ENCODE measurements around the gene SYCE3.
A peak's percentile ranks its signal among the peaks of the same experiment; 100 is the strongest.

The SYCE3 gene

GRCh38 chr22:50573491-50574382, 11.0 kb upstream of the SYCE3 start:
- H3K36me3 ChIP-seq (ENCODE audit: control insufficient read depth, insufficient read depth, low read length): peaks cover 88% of the 10 kb centered on the region
- no peak overlapping the region for H3K4me3 ChIP-seq (ENCODE audit: low read depth, low read length)
- H3K9me3 ChIP-seq (ENCODE audit: control insufficient read depth, insufficient read depth, low read length): no peaks in the 10 kb centered on the region
- no peak overlapping the region for H3K9ac ChIP-seq (ENCODE audit: low read depth, low read length)
- no peaks in the 10 kb centered on the region for H3K4me1 ChIP-seq (ENCODE audit: control insufficient read depth, insufficient read depth, low read length)
- no peaks in the 10 kb centered on the region for H3K27me3 ChIP-seq (ENCODE audit: control insufficient read depth, insufficient read depth, low read length)
- H3K27ac ChIP-seq (ENCODE audit: low read depth, low read length): no peak overlapping the region

DNA sequence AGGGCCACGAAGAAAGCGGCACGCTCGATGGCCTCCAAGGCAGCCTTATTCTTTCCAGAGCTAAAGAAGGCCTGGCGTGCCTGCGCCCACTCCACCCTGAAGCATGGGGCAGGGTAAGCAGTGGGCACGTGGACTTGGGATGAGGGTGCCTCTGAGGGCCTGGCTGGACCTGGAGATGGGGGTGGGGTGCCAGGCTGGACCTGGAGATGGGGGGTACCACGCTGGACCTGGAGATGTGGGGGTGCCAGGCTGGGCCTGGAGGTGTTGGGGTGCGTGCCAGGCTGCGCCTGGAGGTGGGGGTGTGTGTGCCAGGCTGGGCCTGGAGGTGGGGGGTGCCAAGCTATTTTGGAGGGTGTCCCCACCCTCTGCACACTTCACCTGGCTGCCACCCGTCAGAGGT, 10.2 kb upstream of the SYCE3 start:
- H3K4me1 ChIP-seq (ENCODE audit: control insufficient read depth, insufficient read depth, low read length): no peaks in the 10 kb centered on the region
- H3K9ac ChIP-seq (ENCODE audit: low read depth, low read length): no peak overlapping the region
- H3K27ac ChIP-seq (ENCODE audit: low read depth, low read length): no peak overlapping the region
- H3K9me3 ChIP-seq (ENCODE audit: control insufficient read depth, insufficient read depth, low read length): no peaks in the 10 kb centered on the region
- H3K4me3 ChIP-seq (ENCODE audit: low read depth, low read length): no peak overlapping the region
- H3K27me3 ChIP-seq (ENCODE audit: control insufficient read depth, insufficient read depth, low read length): no peaks in the 10 kb centered on the region
- H3K36me3 ChIP-seq (ENCODE audit: control insufficient read depth, insufficient read depth, low read length): peaks cover 90% of the 10 kb centered on the region

- H3K27ac ChIP-seq (ENCODE audit: low read depth, low read length): no peak overlapping the region
- H3K9ac ChIP-seq (ENCODE audit: low read depth, low read length): no peak overlapping the region
- no peaks in the 10 kb centered on the region for H3K9me3 ChIP-seq (ENCODE audit: control insufficient read depth, insufficient read depth, low read length)
- no peaks in the 10 kb centered on the region for H3K4me1 ChIP-seq (ENCODE audit: control insufficient read depth, insufficient read depth, low read length)
- H3K36me3 ChIP-seq (ENCODE audit: control insufficient read depth, insufficient read depth, low read length): peaks cover 84% of the 10 kb centered on the region
- no peaks in the 10 kb centered on the region for H3K27me3 ChIP-seq (ENCODE audit: control insufficient read depth, insufficient read depth, low read length)
- H3K4me3 ChIP-seq (ENCODE audit: low read depth, low read length): no peak overlapping the region
Observed at GRCh38 chr22:50571264-50572175, 8.8 kb upstream of the SYCE3 start.

GRCh38 chr22:50570861-50571260, 8.1 kb upstream of the SYCE3 start:
- H3K36me3 ChIP-seq (ENCODE audit: control insufficient read depth, insufficient read depth, low read length): peaks cover 78% of the 10 kb centered on the region
- no peaks in the 10 kb centered on the region for H3K9me3 ChIP-seq (ENCODE audit: control insufficient read depth, insufficient read depth, low read length)
- H3K4me3 ChIP-seq (ENCODE audit: low read depth, low read length): no peak overlapping the region
- no peak overlapping the region for H3K27ac ChIP-seq (ENCODE audit: low read depth, low read length)
- H3K27me3 ChIP-seq (ENCODE audit: control insufficient read depth, insufficient read depth, low read length): no peaks in the 10 kb centered on the region
- H3K9ac ChIP-seq (ENCODE audit: low read depth, low read length): no peak overlapping the region
- no peaks in the 10 kb centered on the region for H3K4me1 ChIP-seq (ENCODE audit: control insufficient read depth, insufficient read depth, low read length)

DNA sequence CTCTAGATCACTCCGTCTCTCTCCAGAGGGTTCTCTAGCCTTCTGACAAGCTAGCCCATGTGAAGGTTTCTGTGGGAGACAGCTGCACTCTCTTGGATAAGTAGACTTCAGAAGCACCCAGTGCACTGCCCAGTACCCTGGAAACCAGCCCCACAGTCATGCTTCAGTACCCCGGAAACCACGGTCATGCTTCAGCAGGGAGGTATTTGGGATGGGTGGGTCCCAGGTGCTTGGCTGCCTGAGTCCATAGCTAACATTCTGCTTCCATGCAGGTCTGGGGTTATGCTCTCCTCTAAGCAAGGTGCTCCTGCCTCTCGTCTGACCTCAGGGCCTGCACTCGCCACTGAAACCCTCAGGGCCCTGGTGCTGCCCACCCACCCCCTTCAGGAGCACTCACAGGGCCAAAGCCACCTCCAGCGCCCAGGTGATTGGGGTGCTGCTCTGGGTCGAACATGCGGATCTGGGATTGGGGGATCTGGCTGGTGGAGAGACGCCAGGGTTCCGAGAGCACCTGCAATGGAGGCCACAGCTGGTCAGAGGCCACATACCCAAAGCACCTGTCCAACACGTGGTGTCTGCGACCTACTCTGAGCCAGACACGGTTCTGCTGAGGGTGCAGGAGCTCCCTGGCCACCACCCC, 7.3 kb upstream of the SYCE3 start:
- no peak overlapping the region for H3K4me3 ChIP-seq (ENCODE audit: low read depth, low read length)
- no peaks in the 10 kb centered on the region for H3K4me1 ChIP-seq (ENCODE audit: control insufficient read depth, insufficient read depth, low read length)
- H3K27me3 ChIP-seq (ENCODE audit: control insufficient read depth, insufficient read depth, low read length): no peaks in the 10 kb centered on the region
- no peaks in the 10 kb centered on the region for H3K9me3 ChIP-seq (ENCODE audit: control insufficient read depth, insufficient read depth, low read length)
- H3K9ac ChIP-seq (ENCODE audit: low read depth, low read length): no peak overlapping the region
- no peak overlapping the region for H3K27ac ChIP-seq (ENCODE audit: low read depth, low read length)
- peaks cover 70% of the 10 kb centered on the region for H3K36me3 ChIP-seq (ENCODE audit: control insufficient read depth, insufficient read depth, low read length)

DNA sequence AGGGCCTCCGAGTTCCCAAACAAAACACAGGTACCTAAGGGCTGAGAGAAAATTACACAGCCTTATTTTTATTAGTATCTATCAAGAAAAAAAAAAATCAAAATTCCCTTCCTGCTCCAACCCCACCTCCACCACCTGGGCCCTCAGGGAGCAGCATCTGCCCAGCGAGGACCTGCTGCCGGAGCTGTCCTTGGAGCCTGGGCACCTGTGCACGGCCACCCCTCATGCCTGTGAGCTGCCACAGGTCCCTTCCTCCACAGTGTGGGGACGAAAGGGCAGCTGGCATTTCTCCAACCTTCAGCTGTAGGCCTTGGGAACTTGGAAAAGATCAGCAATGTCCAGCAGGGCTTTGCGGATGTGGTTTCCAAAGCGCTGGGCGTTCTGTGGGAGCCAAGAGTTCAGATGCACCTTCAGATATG, 6.3 kb upstream of the SYCE3 start:
- Histone ChIP-seq H3K27me3 (ENCODE audit: control insufficient read depth, insufficient read depth, low read length) (no peaks in the 10 kb centered on the region), H3K27ac (ENCODE audit: low read depth, low read length) (no peak overlapping the region), H3K9ac (ENCODE audit: low read depth, low read length) (no peak overlapping the region), H3K4me1 (ENCODE audit: control insufficient read depth, insufficient read depth, low read length) (no peaks in the 10 kb centered on the region), H3K36me3 (ENCODE audit: control insufficient read depth, insufficient read depth, low read length) (peaks cover 63% of the 10 kb centered on the region), H3K4me3 (ENCODE audit: low read depth, low read length) (no peak overlapping the region), H3K9me3 (ENCODE audit: control insufficient read depth, insufficient read depth, low read length) (no peaks in the 10 kb centered on the region)

DNA sequence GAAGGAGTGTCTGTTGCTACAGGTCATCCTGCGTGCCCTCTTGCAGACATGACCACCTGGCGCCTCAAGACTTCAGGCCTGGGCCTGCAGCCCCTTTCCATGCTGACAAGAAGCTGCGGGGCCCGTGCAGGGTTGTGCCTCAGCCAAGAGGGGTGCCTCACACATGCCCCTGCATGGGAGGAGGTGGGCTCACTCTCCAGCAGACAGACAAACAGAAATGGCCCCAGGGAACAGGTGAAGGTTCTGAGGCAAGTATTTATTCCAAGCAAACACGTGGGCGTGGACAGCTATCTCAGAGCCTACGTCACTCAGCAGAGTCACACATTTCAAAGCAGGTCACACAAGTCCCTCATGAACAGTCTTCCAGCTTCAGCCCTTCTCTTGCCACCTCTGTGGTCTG, 5.9 kb upstream of the SYCE3 start:
- Histone ChIP-seq H3K27ac (ENCODE audit: low read depth, low read length) (no peak overlapping the region), H3K36me3 (ENCODE audit: control insufficient read depth, insufficient read depth, low read length) (peaks cover 59% of the 10 kb centered on the region), H3K9ac (ENCODE audit: low read depth, low read length) (no peak overlapping the region), H3K9me3 (ENCODE audit: control insufficient read depth, insufficient read depth, low read length) (no peaks in the 10 kb centered on the region), H3K4me1 (ENCODE audit: control insufficient read depth, insufficient read depth, low read length) (no peaks in the 10 kb centered on the region), H3K4me3 (ENCODE audit: low read depth, low read length) (no peak overlapping the region), H3K27me3 (ENCODE audit: control insufficient read depth, insufficient read depth, low read length) (peaks cover 3% of the 10 kb centered on the region; the same call in 1 of the 2 replicates)

DNA sequence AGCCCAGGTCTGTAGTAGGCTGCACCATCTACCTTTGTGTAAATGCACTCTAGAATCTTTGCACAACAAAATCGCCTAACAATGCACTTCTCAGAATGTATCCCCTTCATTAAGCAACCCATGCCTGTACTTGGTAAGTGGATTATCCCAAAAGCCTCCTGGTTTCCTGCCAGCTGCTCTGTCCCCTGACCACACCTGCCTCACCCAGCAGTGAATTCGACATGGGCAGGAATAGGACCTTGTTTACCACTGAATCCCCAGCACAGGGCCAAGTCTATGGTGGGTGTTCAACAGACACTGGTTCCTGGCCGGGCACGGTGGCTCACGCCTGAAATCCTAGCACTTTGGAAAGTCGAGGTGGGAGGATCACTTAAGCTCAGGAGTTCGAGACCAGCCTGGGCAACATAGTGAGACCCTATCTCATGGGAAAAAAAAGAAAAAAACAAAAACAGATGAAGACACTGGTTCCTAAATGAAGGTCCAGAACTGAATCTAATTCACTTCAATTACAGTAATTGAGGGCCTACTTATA, 5.1 kb upstream of the SYCE3 start:
- Histone ChIP-seq H3K9ac (ENCODE audit: low read depth, low read length) (no peak overlapping the region), H3K36me3 (ENCODE audit: control insufficient read depth, insufficient read depth, low read length) (peaks cover 51% of the 10 kb centered on the region), H3K27me3 (ENCODE audit: control insufficient read depth, insufficient read depth, low read length) (peaks cover 7% of the 10 kb centered on the region; the same call in 1 of the 2 replicates), H3K27ac (ENCODE audit: low read depth, low read length) (no peak overlapping the region), H3K4me1 (ENCODE audit: control insufficient read depth, insufficient read depth, low read length) (no peaks in the 10 kb centered on the region), H3K4me3 (ENCODE audit: low read depth, low read length) (no peak overlapping the region), H3K9me3 (ENCODE audit: control insufficient read depth, insufficient read depth, low read length) (no peaks in the 10 kb centered on the region)

DNA sequence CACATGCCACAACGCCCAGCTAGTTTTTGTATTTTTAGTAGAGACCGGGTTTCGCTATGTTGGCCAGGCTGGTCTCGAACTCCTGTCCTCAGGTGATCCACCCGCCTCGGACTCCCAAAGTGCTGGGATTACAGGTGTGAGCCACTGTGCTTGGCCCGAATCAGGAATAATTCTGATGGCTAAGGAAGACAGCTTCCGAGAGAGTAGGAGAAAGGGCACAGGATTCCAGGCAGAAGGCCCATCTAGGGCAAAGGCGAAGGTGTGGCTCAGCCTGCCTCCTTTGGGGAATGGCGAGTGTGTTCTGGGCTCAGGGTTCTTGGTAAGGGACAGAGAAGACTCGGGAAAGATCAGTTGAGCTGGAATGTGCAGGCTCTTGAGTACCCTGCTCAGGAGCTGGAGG, 1.6 kb upstream of the SYCE3 start:
- H3K27me3 ChIP-seq (ENCODE audit: control insufficient read depth, insufficient read depth, low read length): peaks cover 7% of the 10 kb centered on the region; the same call in 1 of the 2 replicates
- no peak overlapping the region for H3K4me3 ChIP-seq (ENCODE audit: low read depth, low read length)
- H3K4me1 ChIP-seq (ENCODE audit: control insufficient read depth, insufficient read depth, low read length): no peaks in the 10 kb centered on the region
- no peak overlapping the region for H3K9ac ChIP-seq (ENCODE audit: low read depth, low read length)
- peaks cover 16% of the 10 kb centered on the region for H3K36me3 ChIP-seq (ENCODE audit: control insufficient read depth, insufficient read depth, low read length)
- H3K27ac ChIP-seq (ENCODE audit: low read depth, low read length): no peak overlapping the region
- H3K9me3 ChIP-seq (ENCODE audit: control insufficient read depth, insufficient read depth, low read length): no peaks in the 10 kb centered on the region

DNA sequence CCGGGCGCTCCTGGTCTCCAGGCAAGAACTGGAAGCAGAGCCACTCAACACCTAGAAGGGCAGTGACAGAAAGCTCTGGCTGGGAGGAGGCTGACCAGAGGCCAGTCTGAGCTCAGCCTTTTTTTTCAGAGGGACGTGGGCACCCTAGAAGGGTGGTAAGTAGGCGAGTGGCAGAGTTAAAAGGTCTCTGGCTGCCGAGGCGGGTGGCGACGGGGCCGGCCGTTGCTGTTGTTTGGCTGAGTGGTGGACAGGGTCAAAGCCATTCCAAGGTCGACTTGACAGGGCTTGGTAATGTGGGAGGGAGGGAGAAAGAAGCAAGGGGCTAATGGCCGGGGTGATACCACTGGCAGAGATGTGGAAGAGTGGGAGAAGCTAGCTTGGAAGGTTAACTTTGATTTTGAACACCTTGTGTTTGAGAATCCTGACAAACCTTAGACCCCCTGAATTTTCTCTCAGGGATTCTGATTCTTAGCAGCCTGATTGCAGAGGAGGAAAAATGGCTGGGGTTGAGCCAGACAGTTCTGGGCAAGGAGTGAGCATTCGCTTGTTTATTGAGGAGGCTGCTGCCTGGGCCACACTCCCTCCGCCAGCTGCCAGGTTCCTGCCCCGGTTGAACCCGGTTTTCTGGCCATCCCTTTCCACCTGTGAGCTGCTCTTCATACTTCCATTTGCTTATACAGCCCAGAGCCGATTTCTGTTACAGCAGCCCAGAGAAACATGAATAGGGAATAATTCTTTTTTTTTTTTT, 868 bp upstream of the SYCE3 start:
- Histone ChIP-seq H3K27me3 (ENCODE audit: control insufficient read depth, insufficient read depth, low read length) (peaks cover 7% of the 10 kb centered on the region; the same call in 1 of the 2 replicates), H3K9me3 (ENCODE audit: control insufficient read depth, insufficient read depth, low read length) (no peaks in the 10 kb centered on the region), H3K4me3 (ENCODE audit: low read depth, low read length) (peak overlapping the region; percentile 96), H3K36me3 (ENCODE audit: control insufficient read depth, insufficient read depth, low read length) (peaks cover 9% of the 10 kb centered on the region), H3K4me1 (ENCODE audit: control insufficient read depth, insufficient read depth, low read length) (no peaks in the 10 kb centered on the region), H3K9ac (ENCODE audit: low read depth, low read length) (no peak overlapping the region; the same call in 1 of the 2 replicates), H3K27ac (ENCODE audit: low read depth, low read length) (no peak overlapping the region)

All from HUES48 (cell line).